Measurements from ENCODE around the gene ZDHHC22. TPM values are rescaled to one million over a fixed set of nuclear protein-coding genes. Genes with fewer than 3 reads are reported as not detected.

ZDHHC22 gene
- polyA plus RNA-seq, 1 donor from 2014 or later, result 4.3 TPM

DNA sequence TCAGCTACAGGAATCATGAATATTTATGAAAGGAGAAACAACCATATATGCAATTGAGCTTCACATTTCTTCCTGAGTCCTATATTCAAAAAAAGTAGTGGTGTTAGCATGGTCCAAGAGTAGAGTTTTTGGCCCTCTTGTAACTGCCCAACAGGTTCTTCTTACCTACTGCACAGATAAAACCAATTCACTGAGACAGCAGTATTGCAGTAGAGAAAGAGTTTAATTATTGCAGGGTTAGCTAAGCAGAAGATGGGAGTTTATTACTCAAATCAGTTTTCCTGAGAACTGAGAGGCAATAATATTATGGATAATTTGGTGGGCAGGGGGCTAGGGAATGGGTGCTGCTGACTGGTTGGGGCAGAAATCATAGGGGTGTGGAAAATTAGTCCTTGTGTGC, 50.1 kb downstream of the ZDHHC22 start:
- TF ChIP-seq POLR2AphosphoS5 (IDR thresholded peaks at IDR 0.05), result no peak
- TF ChIP-seq MXI1 (conservative IDR thresholded peaks at IDR 0.05; ENCODE audit: poor library complexity, severe bottlenecking), result no peak
- H4K20me1 ChIP-seq (ENCODE audit: insufficient read depth), result no peaks in the 10 kb centered on the region
- no peaks in the 10 kb centered on the region for H3K27me3 ChIP-seq (ENCODE audit: insufficient read depth, low read depth, low read length)
- H2AFZ ChIP-seq (ENCODE audit: low read depth, low read length), result no peak overlapping the region
- no peaks in the 10 kb centered on the region for H3K9me3 ChIP-seq (ENCODE audit: low read length)
- H3F3A ChIP-seq (ENCODE audit: insufficient read depth, low read length, poor library complexity, severe bottlenecking), result no peaks in the 10 kb centered on the region
- H3K4me2 ChIP-seq (ENCODE audit: low read length), result no peak overlapping the region
- H3K27ac ChIP-seq (ENCODE audit: low read length), result no peak overlapping the region
- no peaks in the 10 kb centered on the region for H3K9me2 ChIP-seq (ENCODE audit: insufficient read depth, low read length)
- H3K79me2 ChIP-seq (replicated peaks; ENCODE audit: insufficient read depth, low read length), result no peaks in the 10 kb centered on the region
- H3K9ac ChIP-seq (ENCODE audit: low read length), result no peak overlapping the region
- no peak overlapping the region for H3K4me3 ChIP-seq (ENCODE audit: low read length)
- H3K36me3 ChIP-seq (ENCODE audit: insufficient read depth, low read length), result no peaks in the 10 kb centered on the region

GRCh38 chr14:77088645-77089044, 52.9 kb downstream of the ZDHHC22 start:
- Histone ChIP-seq H3F3A (ENCODE audit: insufficient read depth, low read length, poor library complexity, severe bottlenecking) (no peaks in the 10 kb centered on the region), H3K36me3 (ENCODE audit: insufficient read depth, low read length) (no peaks in the 10 kb centered on the region), H3K27ac (ENCODE audit: low read length) (no peak overlapping the region), H3K4me3 (ENCODE audit: low read length) (no peak overlapping the region), H2AFZ (ENCODE audit: low read depth, low read length) (no peak overlapping the region), H3K9me2 (ENCODE audit: insufficient read depth, low read length) (no peaks in the 10 kb centered on the region), H3K9ac (ENCODE audit: low read length) (no peak overlapping the region), H3K27me3 (ENCODE audit: insufficient read depth, low read depth, low read length) (no peaks in the 10 kb centered on the region), H3K79me2 (replicated peaks; ENCODE audit: insufficient read depth, low read length) (no peaks in the 10 kb centered on the region), H3K4me2 (ENCODE audit: low read length) (no peak overlapping the region), H4K20me1 (ENCODE audit: insufficient read depth) (no peaks in the 10 kb centered on the region), H3K9me3 (ENCODE audit: low read length) (no peaks in the 10 kb centered on the region)
- TF ChIP-seq RAD21 (conservative IDR thresholded peaks at IDR 0.05) (no peak), POLR2AphosphoS5 (IDR thresholded peaks at IDR 0.05) (no peak), MXI1 (conservative IDR thresholded peaks at IDR 0.05; ENCODE audit: poor library complexity, severe bottlenecking) (no peak), EZH2 (IDR thresholded peaks at IDR 0.05; ENCODE audit: borderline replicate concordance, insufficient read depth, low read length, poor library complexity, severe bottlenecking) (no peak), EP300 (conservative IDR thresholded peaks at IDR 0.05; ENCODE audit: poor library complexity, severe bottlenecking) (no peak), SMC3 (conservative IDR thresholded peaks at IDR 0.05; ENCODE audit: poor library complexity) (no peak), TAF1 (IDR thresholded peaks at IDR 0.05; ENCODE audit: low read depth) (no peak), CTCF (IDR thresholded peaks at IDR 0.05; ENCODE audit: poor library complexity, severe bottlenecking) (no peak)
- TF ChIP-seq, protein P1, sequence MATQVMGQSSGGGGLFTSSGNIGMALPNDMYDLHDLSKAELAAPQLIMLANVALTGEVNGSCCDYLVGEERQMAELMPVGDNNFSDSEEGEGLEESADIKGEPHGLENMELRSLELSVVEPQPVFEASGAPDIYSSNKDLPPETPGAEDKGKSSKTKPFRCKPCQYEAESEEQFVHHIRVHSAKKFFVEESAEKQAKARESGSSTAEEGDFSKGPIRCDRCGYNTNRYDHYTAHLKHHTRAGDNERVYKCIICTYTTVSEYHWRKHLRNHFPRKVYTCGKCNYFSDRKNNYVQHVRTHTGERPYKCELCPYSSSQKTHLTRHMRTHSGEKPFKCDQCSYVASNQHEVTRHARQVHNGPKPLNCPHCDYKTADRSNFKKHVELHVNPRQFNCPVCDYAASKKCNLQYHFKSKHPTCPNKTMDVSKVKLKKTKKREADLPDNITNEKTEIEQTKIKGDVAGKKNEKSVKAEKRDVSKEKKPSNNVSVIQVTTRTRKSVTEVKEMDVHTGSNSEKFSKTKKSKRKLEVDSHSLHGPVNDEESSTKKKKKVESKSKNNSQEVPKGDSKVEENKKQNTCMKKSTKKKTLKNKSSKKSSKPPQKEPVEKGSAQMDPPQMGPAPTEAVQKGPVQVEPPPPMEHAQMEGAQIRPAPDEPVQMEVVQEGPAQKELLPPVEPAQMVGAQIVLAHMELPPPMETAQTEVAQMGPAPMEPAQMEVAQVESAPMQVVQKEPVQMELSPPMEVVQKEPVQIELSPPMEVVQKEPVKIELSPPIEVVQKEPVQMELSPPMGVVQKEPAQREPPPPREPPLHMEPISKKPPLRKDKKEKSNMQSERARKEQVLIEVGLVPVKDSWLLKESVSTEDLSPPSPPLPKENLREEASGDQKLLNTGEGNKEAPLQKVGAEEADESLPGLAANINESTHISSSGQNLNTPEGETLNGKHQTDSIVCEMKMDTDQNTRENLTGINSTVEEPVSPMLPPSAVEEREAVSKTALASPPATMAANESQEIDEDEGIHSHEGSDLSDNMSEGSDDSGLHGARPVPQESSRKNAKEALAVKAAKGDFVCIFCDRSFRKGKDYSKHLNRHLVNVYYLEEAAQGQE (IDR thresholded peaks at IDR 0.05; ENCODE audit: borderline replicate concordance), result no peak

GRCh38 chr14:77088219-77088618, 53.4 kb downstream of the ZDHHC22 start:
- TF ChIP-seq RAD21 (conservative IDR thresholded peaks at IDR 0.05) (no peak), CTCF (IDR thresholded peaks at IDR 0.05; ENCODE audit: poor library complexity, severe bottlenecking) (no peak), EP300 (conservative IDR thresholded peaks at IDR 0.05; ENCODE audit: poor library complexity, severe bottlenecking) (no peak), SMC3 (conservative IDR thresholded peaks at IDR 0.05; ENCODE audit: poor library complexity) (no peak), EZH2 (IDR thresholded peaks at IDR 0.05; ENCODE audit: borderline replicate concordance, insufficient read depth, low read length, poor library complexity, severe bottlenecking) (no peak)
- TF ChIP-seq, protein P1 (IDR thresholded peaks at IDR 0.05; ENCODE audit: borderline replicate concordance), result no peak
- Histone ChIP-seq H3K4me2 (ENCODE audit: low read length) (no peak overlapping the region), H2AFZ (ENCODE audit: low read depth, low read length) (no peak overlapping the region), H3K9me2 (ENCODE audit: insufficient read depth, low read length) (no peaks in the 10 kb centered on the region), H3K4me3 (ENCODE audit: low read length) (no peak overlapping the region), H3K9ac (ENCODE audit: low read length) (no peak overlapping the region), H3K9me3 (ENCODE audit: low read length) (no peaks in the 10 kb centered on the region), H4K20me1 (ENCODE audit: insufficient read depth) (no peaks in the 10 kb centered on the region), H3K36me3 (ENCODE audit: insufficient read depth, low read length) (no peaks in the 10 kb centered on the region), H3K27me3 (ENCODE audit: insufficient read depth, low read depth, low read length) (no peaks in the 10 kb centered on the region), H3K27ac (ENCODE audit: low read length) (peak overlapping the region; percentile 93), H3K79me2 (replicated peaks; ENCODE audit: insufficient read depth, low read length) (no peaks in the 10 kb centered on the region), H3F3A (ENCODE audit: insufficient read depth, low read length, poor library complexity, severe bottlenecking) (no peaks in the 10 kb centered on the region)

Data from neural cell (in vitro differentiated cells).